ENCODE measurements around the gene TNNT3. TPM values are rescaled to one million over a fixed set of nuclear protein-coding genes. Genes with fewer than 3 reads are reported as not detected.

The TNNT3 gene
- total and polyA plus RNA-seq, 2 donors from 2014 or later, result 0.60 TPM; not detected in 1

DNA sequence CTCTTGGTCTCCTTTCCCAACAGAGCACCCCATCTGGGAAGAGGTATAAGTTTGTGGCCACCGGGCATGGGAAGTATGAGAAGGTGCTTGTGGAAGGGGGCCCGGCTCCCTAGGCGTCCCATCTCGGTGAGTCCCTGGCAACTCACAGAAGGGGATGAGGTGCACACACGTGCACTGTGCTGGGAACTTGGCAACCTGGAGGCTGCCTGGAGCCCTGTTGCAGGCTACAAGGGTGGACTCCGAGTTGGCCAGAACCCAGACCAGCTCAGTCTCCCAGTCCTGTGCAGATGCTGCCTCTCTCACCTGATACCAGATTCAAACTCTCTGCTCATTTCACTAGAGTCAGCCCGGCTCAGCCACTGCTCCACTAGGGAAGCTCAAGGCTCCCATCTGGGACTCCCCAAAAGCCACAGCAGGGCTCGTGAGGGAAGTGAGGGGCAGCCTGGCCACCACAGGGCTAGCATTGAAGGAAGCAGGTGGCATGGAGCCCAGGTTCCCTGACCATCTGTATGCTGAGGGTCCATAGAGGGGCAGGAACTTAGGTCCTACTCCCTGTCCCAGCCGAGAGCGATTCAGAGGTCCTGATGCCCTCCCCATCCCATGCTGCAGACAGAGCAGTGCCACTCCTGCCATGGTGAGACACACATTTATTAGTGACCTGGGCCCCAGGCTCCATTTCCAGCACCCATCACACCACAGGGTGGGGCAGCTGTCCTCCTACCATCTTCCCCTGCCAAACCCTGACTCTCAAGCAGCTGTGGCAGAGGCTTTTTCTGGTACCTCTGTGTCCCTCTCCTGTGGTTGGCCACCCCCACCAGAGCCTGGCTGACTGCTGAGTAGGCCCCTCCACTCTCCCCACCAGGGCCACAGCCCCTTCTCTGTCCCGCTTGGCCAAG lies 31.8 kb upstream of the TNNT3 start:
- TF ChIP-seq, protein P1, sequence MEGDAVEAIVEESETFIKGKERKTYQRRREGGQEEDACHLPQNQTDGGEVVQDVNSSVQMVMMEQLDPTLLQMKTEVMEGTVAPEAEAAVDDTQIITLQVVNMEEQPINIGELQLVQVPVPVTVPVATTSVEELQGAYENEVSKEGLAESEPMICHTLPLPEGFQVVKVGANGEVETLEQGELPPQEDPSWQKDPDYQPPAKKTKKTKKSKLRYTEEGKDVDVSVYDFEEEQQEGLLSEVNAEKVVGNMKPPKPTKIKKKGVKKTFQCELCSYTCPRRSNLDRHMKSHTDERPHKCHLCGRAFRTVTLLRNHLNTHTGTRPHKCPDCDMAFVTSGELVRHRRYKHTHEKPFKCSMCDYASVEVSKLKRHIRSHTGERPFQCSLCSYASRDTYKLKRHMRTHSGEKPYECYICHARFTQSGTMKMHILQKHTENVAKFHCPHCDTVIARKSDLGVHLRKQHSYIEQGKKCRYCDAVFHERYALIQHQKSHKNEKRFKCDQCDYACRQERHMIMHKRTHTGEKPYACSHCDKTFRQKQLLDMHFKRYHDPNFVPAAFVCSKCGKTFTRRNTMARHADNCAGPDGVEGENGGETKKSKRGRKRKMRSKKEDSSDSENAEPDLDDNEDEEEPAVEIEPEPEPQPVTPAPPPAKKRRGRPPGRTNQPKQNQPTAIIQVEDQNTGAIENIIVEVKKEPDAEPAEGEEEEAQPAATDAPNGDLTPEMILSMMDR (IDR thresholded peaks at IDR 0.05; ENCODE audit: borderline replicate concordance, extremely low read depth, insufficient read depth), result no peak
- peak in 1 of 5 donors; percentile 56 for DNase-seq
- Histone ChIP-seq H3K27me3 (ENCODE audit: control insufficient read depth, insufficient read depth, low read length) (no peaks in the 10 kb centered on the region), H3K9ac (ENCODE audit: low read length in 3 of 3) (no peak overlapping the region), H3K4me3 (ENCODE audit: low read length in 3 of 3) (no peak overlapping the region), H3K9me3 (ENCODE audit: control insufficient read depth in 2 of 3, insufficient read depth in 1 of 3, low read length in 3 of 3) (no peaks in the 10 kb centered on the region), H3K27ac (ENCODE audit: low read depth in 2 of 2, low read length in 2 of 2) (no peak overlapping the region), H3K36me3 (ENCODE audit: control insufficient read depth in 2 of 3, insufficient read depth in 3 of 3, low read length in 3 of 3) (no peaks in the 10 kb centered on the region), H3K4me1 (ENCODE audit: control insufficient read depth in 2 of 3, insufficient read depth in 2 of 3, low read depth in 1 of 3, low read length in 3 of 3) (no peaks in the 10 kb centered on the region)
- intact Hi-C loops (cut with DNase I), result no loop called here
- FAIRE-seq, result no peak

DNA sequence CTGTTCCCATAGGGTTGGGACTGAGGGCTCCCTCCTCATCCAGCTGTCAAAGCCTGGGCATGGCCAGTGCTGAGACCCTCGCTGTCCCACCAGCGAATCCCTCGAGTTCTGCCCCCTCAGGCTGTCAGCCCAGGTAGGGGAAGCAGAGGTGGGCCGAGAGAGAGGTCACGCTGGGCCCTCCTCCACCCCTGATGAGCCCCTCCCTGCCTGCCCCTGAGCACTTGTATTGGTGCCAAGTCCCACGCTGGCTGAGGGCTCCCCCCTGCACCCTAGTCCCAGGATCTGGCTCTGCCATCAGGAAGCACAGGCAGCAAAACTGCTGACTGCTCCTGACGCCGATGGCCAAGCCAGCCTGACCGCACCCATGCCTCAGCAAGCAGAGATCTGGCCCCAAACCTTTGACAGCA lies 31.2 kb upstream of the TNNT3 start:
- no peaks in the 10 kb centered on the region for H3K9me3 ChIP-seq (ENCODE audit: control insufficient read depth in 2 of 3, insufficient read depth in 1 of 3, low read length in 3 of 3)
- H3K9ac ChIP-seq (ENCODE audit: low read length in 3 of 3), result no peak overlapping the region
- H3K4me3 ChIP-seq (ENCODE audit: low read length in 3 of 3), result no peak overlapping the region
- no peaks in the 10 kb centered on the region for H3K4me1 ChIP-seq (ENCODE audit: control insufficient read depth in 2 of 3, insufficient read depth in 2 of 3, low read depth in 1 of 3, low read length in 3 of 3)
- DNase-seq (peak in 1 of 5 donors; percentile 68), FAIRE-seq (no peak)
- H3K27ac ChIP-seq (ENCODE audit: low read depth in 2 of 2, low read length in 2 of 2), result no peak overlapping the region
- TF ChIP-seq, protein P1 (IDR thresholded peaks at IDR 0.05; ENCODE audit: borderline replicate concordance, extremely low read depth, insufficient read depth), result no peak
- no peaks in the 10 kb centered on the region for H3K36me3 ChIP-seq (ENCODE audit: control insufficient read depth in 2 of 3, insufficient read depth in 3 of 3, low read length in 3 of 3)
- no peaks in the 10 kb centered on the region for H3K27me3 ChIP-seq (ENCODE audit: control insufficient read depth, insufficient read depth, low read length)
- intact Hi-C loops (cut with DNase I), result no loop called here

DNA sequence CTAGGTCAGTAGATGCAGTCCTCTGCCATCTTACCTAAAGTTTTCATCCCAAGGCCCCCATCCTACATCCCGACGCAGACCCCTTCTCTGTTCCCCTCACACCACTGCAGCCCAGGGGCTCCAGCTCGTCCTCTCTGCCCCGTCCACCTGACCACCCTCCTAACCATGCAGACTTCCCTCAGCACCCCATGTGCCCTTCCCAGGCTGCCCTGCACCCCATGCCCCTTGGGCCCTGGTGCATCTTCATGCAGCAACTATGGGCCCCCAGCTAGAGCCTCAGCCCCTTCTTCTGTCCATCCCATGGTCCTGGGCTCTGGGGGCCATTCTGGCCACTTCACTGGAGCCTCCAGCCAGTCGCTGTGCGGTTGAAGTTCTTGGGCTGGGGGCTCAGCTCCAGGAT lies 30.7 kb upstream of the TNNT3 start:
- FAIRE-seq (no peak), DNase-seq (peak in 1 of 5 donors; percentile 47)
- no peaks in the 10 kb centered on the region for H3K36me3 ChIP-seq (ENCODE audit: control insufficient read depth in 2 of 3, insufficient read depth in 3 of 3, low read length in 3 of 3)
- intact Hi-C loops (cut with DNase I), result no loop called here
- no peak overlapping the region for H3K9ac ChIP-seq (ENCODE audit: low read length in 3 of 3)
- TF ChIP-seq, protein P1 (IDR thresholded peaks at IDR 0.05; ENCODE audit: borderline replicate concordance, extremely low read depth, insufficient read depth), result no peak
- no peak overlapping the region for H3K27ac ChIP-seq (ENCODE audit: low read depth in 2 of 2, low read length in 2 of 2)
- no peaks in the 10 kb centered on the region for H3K4me1 ChIP-seq (ENCODE audit: control insufficient read depth in 2 of 3, insufficient read depth in 2 of 3, low read depth in 1 of 3, low read length in 3 of 3)
- no peaks in the 10 kb centered on the region for H3K9me3 ChIP-seq (ENCODE audit: control insufficient read depth in 2 of 3, insufficient read depth in 1 of 3, low read length in 3 of 3)
- H3K27me3 ChIP-seq (ENCODE audit: control insufficient read depth, insufficient read depth, low read length), result no peaks in the 10 kb centered on the region
- no peak overlapping the region for H3K4me3 ChIP-seq (ENCODE audit: low read length in 3 of 3)

Measured in kidney (tissue), 14 donors.